MM.1S (cell line): Measurements from ENCODE around the gene CILP.
A peak's percentile ranks its signal among the peaks of the same experiment; 100 is the strongest.

Experiments
- DNase-seq: peaks from one replicate; pipeline ENCODE4 v3.0.0-alpha.2; 2015
- H2AFZ ChIP-seq: fragments of 300-600 bp; sonication (generic); 2 replicates; pipeline ENCODE4 v1.6.0; 2016; ENCODE audit warnings: antibody characterized with exemption, low read length
- H3F3A ChIP-seq: fragments of 300-600 bp; sonication (generic); 2 replicates; pipeline ENCODE4 v1.6.1; 2016; ENCODE audit warnings: mild to moderate bottlenecking, antibody characterized with exemption, low read length, moderate library complexity, mixed read lengths; ENCODE audit not compliant: insufficient read depth
- H3K27ac ChIP-seq: fragments of 300-600 bp; sonication (generic); 2 replicates; pipeline ENCODE4 v1.5.1; 2016; ENCODE audit warnings: mild to moderate bottlenecking, low read length
- H3K27me3 ChIP-seq: fragments of 300-600 bp; sonication (generic); replicated peaks from 2 replicates; pipeline ENCODE4 v1.6.0; 2016; ENCODE audit warnings: low read length; ENCODE audit not compliant: insufficient read depth
- H3K36me3 ChIP-seq: fragments of 300-600 bp; sonication (generic); replicated peaks from 2 replicates; pipeline ENCODE4 v1.6.1; 2016; ENCODE audit warnings: mild to moderate bottlenecking, low read length, mixed read lengths; ENCODE audit not compliant: insufficient read depth
- H3K4me1 ChIP-seq: fragments of 300-600 bp; sonication (generic); 2 replicates; pipeline ENCODE4 v1.6.1; 2016; ENCODE audit warnings: low read length, mixed read lengths
- H3K4me2 ChIP-seq: fragments of 300-600 bp; sonication (generic); 2 replicates; pipeline ENCODE4 v1.6.0; 2016; ENCODE audit warnings: low read depth, low read length
- H3K4me3 ChIP-seq: fragments of 300-600 bp; sonication (generic); 2 replicates; pipeline ENCODE4 v1.5.1; 2016; ENCODE audit warnings: low read length, mixed read lengths
- H3K79me2 ChIP-seq: fragments of 300-600 bp; sonication (generic); 2 replicates; pipeline ENCODE4 v1.6.1; 2016; ENCODE audit warnings: mixed run types, low read length, mixed read lengths
- H3K9ac ChIP-seq: fragments of 300-600 bp; sonication (generic); 2 replicates; pipeline ENCODE4 v1.6.1; 2016; ENCODE audit warnings: low read length, mixed read lengths
- H3K9me2 ChIP-seq: fragments of 300-600 bp; sonication (generic); replicated peaks from 2 replicates; pipeline ENCODE4 v1.6.1; 2016; ENCODE audit warnings: mild to moderate bottlenecking, low read length, mixed read lengths; ENCODE audit not compliant: insufficient read depth
- H3K9me3 ChIP-seq: fragments of 300-600 bp; sonication (generic); replicated peaks from 2 replicates; pipeline ENCODE4 v1.6.1; 2016; ENCODE audit warnings: mild to moderate bottlenecking, low read length, mixed read lengths; ENCODE audit not compliant: insufficient read depth
- H4K20me1 ChIP-seq: fragments of 300-600 bp; sonication (generic); 2 replicates; pipeline ENCODE4 v1.6.1; 2016; ENCODE audit warnings: mild to moderate bottlenecking, low read length, moderate library complexity, mixed read lengths; ENCODE audit not compliant: insufficient read depth
- CTCF ChIP-seq: fragments of 300-600 bp; sonication (generic); IDR thresholded peaks from 2 replicates; pipeline ENCODE4 v1.5.1; 2016; ENCODE audit warnings: antibody characterized with exemption, low read length, mixed read lengths
- EZH2 ChIP-seq: fragments of 300-600 bp; sonication (generic); optimal IDR thresholded peaks from 2 replicates; pipeline ENCODE3; 2017; ENCODE audit warnings: low read depth, mild to moderate bottlenecking, antibody characterized with exemption, low read length, mixed read lengths
- EZH2phosphoT487 ChIP-seq: fragments of 300-600 bp; sonication (generic); IDR thresholded peaks from 2 replicates; pipeline ENCODE4 v1.6.1; 2018; ENCODE audit warnings: antibody characterized with exemption, low read length

The CILP gene

DNA sequence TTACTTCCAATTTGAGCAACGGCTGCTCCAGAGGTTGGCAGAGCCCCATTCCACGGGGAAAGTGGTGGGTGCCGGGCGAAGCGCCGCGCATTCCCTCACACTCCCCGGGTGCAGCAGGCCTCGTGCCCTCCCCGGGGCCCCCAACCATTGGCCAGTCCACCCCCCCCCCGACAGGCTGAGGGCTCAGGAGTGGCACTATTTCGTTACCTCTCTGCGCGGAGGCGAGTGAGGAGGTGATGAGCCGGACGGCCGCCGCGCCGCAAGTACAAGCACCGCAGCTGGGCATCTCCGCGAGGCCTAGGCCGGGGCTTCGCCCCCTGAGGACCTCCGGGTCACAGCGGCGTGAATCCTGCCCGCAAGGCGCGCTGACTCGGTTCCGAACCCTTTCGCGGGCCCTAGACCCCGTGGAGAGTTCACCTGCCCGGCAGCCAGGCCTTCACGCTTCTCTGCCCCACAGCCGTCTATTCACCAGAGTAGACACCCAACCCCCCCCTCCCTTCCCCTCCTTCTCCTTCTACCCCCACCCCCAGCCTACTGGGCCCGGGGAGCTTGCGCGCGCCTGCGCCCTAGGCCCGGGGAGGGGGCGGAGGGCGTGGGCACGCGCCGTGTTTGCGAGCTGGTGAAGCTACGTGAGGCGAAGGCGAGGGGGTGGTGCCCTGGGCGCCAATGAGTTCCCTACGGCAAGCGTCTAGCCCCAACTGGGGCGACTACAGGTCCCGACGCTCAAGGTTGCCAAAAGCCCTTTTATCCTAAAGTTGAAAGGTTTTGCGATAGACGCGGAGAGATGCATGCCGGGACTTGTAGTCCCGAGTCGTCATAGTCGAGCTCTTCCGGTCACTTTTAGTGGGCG, 26.2 kb downstream of the CILP start, which contains the start of gene CLPX:
Gene CLPX, minus strand, starts transcription at position 475 of the 850 bp plus-strand sequence. Its CDS starts 189 bp downstream, at position 286.
- no peaks in the 10 kb centered on the region for H3K9me3 ChIP-seq
- H3K36me3 ChIP-seq = no peaks in the 10 kb centered on the region; the same call in 1 of the 2 replicates
- H4K20me1 ChIP-seq = no peaks in the 10 kb centered on the region
- H3K4me2 ChIP-seq = peak within 1 kb of the TSS; percentile 80
- no peaks in the 10 kb centered on the region for H3K27me3 ChIP-seq
- peak within 1 kb of the TSS; percentile 71 for H3K27ac ChIP-seq
- peak within 1 kb of the TSS; percentile 92 for H3K9ac ChIP-seq
- TF ChIP-seq EZH2phosphoT487 = no peak
- no peak for TF ChIP-seq CTCF
- TF ChIP-seq EZH2 = no peak
- peaks cover 50% of the 10 kb centered on the region for H3K79me2 ChIP-seq
- H3F3A ChIP-seq = 0 out of 2 replicates have a peak, but pooled peaks cover 6% of the 10 kb centered on the region
- no peaks in the 10 kb centered on the region for H3K9me2 ChIP-seq
- peak; percentile 96 for DNase-seq
- peak within 1 kb of the TSS; percentile 99 for H2AFZ ChIP-seq
- H3K4me3 ChIP-seq = peak within 1 kb of the TSS; percentile 90
- peaks cover 11% of the 10 kb centered on the region; the same call in 1 of the 2 replicates for H3K4me1 ChIP-seq

- Histone ChIP-seq H3F3A (0 out of 2 replicates have a peak, but pooled peaks cover 6% of the 10 kb centered on the region), H3K9me3 (no peaks in the 10 kb centered on the region), H4K20me1 (no peaks in the 10 kb centered on the region), H3K9me2 (no peaks in the 10 kb centered on the region), H3K9ac (peak overlapping the region; percentile 92), H2AFZ (peak overlapping the region; percentile 99), H3K4me2 (peak overlapping the region; percentile 80), H3K27me3 (no peaks in the 10 kb centered on the region), H3K79me2 (peaks cover 57% of the 10 kb centered on the region), H3K4me1 (peaks cover 11% of the 10 kb centered on the region; the same call in 1 of the 2 replicates), H3K36me3 (peaks cover 5% of the 10 kb centered on the region; the same call in 1 of the 2 replicates), H3K27ac (peak overlapping the region; percentile 71), H3K4me3 (peak overlapping the region; percentile 90)
- DNase-seq = peak; percentile 51
- TF ChIP-seq EZH2phosphoT487 (no peak), CTCF (no peak), EZH2 (no peak)
Measured at GRCh38 chr15:65184305-65184867, 26.9 kb downstream of the CILP start.

- no peak for DNase-seq
- TF ChIP-seq EZH2 (no peak), EZH2phosphoT487 (no peak), CTCF (no peak)
- Histone ChIP-seq H3K4me2 (peak overlapping the region; percentile 80), H3K27me3 (no peaks in the 10 kb centered on the region), H3K27ac (peak overlapping the region; percentile 71; the same call in 1 of the 2 replicates), H3F3A (0 out of 2 replicates have a peak, but pooled peaks cover 6% of the 10 kb centered on the region), H2AFZ (no peak overlapping the region), H3K9ac (peak overlapping the region; percentile 92), H3K9me2 (no peaks in the 10 kb centered on the region), H3K4me3 (peak overlapping the region; percentile 90), H4K20me1 (peaks cover 2% of the 10 kb centered on the region; the same call in 1 of the 2 replicates), H3K9me3 (no peaks in the 10 kb centered on the region), H3K4me1 (peaks cover 11% of the 10 kb centered on the region; the same call in 1 of the 2 replicates), H3K36me3 (peaks cover 5% of the 10 kb centered on the region; the same call in 1 of the 2 replicates), H3K79me2 (peaks cover 61% of the 10 kb centered on the region)
Measured at GRCh38 chr15:65183865-65184159, 27.5 kb downstream of the CILP start.
